GM06990 (cell line): Measurements from ENCODE around the gene PFAS.

ENCODE experiments used
- DNase-seq: peaks from one replicate; pipeline ENCODE4 v3.0.0-alpha.2; 2011; ENCODE audit not compliant: insufficient read length; ENCODE audit errors: extremely low read depth
- H3K27me3 ChIP-seq: replicated peaks from 2 replicates; pipeline ENCODE4 v1.6.0; 2011; ENCODE audit warnings: low read length; ENCODE audit not compliant: control insufficient read depth, insufficient read depth
- H3K36me3 ChIP-seq: 2 replicates; pipeline ENCODE4 v1.5.1; 2011; ENCODE audit warnings: low read length; ENCODE audit not compliant: control insufficient read depth, insufficient read depth
- H3K4me3 ChIP-seq: replicated peaks from 2 replicates; pipeline ENCODE4 v1.5.1; 2011; ENCODE audit warnings: low read depth, mild to moderate bottlenecking, control low read depth, low read length
- CTCF ChIP-seq: IDR thresholded peaks from 2 replicates; pipeline ENCODE4 v1.5.1; 2011; ENCODE audit warnings: low read length, control low read depth, mild to moderate bottlenecking, inconsistent platforms; ENCODE audit not compliant: insufficient read depth, poor library complexity, severe bottlenecking

The PFAS gene

GRCh38 chr17:8248751-8249607, at the start of gene PFAS:
TSS of gene PFAS (plus strand) at chr17:8249289. CDS start at chr17:8253938, 4,649 bp downstream.
- Histone ChIP-seq H3K27me3 (no peaks in the 10 kb centered on the region), H3K4me3 (peak within 1 kb of the TSS; percentile 87), H3K36me3 (peaks cover 5% of the 10 kb centered on the region)
- DNase-seq, result peak; percentile 98
- TF ChIP-seq CTCF, result no peak

DNA sequence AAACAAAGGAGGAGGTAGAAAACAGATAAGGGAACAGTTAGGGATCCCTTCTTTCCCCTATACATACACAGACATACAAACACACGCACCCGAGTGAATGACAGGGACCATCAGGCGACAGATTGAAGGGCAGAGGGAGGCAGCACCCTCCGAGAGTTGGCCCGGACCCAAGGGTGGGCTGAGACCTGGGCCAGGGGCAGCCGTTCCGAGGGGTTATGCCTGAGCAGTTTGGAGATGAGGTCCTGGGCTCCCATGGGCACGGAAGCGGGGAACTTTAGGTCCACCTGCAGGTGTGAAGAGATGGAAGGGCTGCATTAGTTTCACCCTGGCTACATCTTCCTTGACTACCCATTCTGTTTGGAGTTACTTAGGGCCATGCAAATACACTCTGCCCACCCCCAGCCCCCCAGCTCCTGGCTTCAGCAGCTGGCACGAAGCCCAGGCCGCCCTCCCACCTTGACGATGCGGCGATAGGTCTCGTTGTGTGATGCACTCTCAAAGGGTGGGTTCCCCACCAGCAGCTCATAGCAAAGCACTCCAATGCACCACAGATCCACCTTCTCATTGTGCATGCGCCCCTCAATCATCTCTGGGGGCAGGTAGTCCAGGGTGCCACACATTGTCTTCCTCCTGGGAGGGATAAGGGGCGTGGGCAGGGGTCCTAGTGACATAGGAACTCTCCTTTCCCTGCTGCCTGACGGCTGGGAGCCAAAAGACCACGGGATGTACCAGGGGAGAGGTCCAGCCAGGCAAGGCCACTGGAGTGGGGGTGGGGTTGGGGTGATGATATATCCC, 44.1 kb upstream of the PFAS start:
- DNase-seq, result no peak
- Histone ChIP-seq H3K4me3 (no peak overlapping the region), H3K27me3 (no peaks in the 10 kb centered on the region), H3K36me3 (peaks cover 21% of the 10 kb centered on the region)
- TF ChIP-seq CTCF, result no peak

DNA sequence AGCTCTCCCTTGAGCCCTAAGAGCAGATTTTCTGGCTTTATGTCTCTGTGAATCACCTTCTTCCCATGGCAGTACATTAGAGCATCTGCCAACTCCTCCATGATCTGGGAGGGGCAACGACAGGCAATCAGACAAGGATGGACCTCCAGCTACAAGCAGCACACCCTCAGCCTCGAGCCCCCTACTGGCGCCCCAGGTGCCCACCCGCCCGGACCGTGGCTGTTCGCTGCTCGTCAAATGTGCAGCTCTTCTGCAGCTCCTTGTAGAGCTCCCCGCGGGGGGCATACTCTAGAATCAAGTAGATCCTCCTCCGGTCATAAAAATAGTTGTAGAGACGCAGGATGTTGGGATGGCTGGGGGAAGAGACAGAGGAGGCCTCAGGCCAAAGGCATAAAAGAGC, 42.6 kb upstream of the PFAS start:
- H3K27me3 ChIP-seq, result no peaks in the 10 kb centered on the region
- no peak overlapping the region for H3K4me3 ChIP-seq
- H3K36me3 ChIP-seq, result peaks cover 21% of the 10 kb centered on the region
- TF ChIP-seq CTCF, result no peak
- DNase-seq, result no peak

DNA sequence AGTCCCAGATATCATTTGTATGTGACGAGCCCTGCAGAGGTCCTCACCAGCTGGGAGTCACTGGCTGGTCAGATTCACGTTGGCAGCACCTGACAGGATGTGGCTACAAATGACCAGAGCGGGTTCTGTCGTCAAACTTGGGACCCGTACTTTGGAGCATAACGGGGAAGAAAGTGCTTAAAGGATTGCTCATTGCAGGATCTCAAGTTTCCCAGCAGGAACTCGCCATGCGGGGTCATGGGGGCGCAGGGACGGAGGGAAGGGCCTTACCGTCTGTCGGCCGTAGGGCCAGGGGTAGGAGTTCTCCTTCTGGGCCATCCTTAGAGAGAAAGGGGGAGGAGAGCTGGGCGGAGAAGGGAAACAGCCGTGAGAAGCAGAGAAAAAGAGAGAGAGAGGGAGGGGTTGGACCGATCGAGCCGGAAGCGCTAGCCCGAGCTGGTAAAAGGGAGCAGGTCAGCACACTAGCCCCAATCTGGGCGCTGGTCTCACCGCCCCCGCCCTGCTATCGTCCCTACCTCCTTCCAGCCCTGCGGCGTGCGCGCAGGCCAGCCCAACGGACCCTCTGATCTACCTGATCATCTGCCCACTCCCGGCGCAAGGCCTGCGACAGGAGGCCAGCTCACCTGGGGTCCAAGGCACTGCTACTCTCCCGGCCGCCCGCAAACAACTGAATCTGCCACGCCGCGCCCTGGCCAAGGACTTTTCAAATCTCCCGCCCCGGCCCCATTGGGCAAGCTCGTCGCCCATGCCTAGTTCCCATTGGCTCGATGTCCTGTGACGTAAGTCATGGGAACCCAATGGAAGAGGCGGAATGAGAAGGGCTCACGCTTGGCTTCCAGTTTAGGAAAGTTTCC, 39.0 kb upstream of the PFAS start, which contains the start of gene AURKB:
Gene AURKB (minus strand): TSS at position 669 of the 854 bp plus-strand sequence. CDS start 351 bp downstream, at position 318.
- Histone ChIP-seq H3K27me3 (no peaks in the 10 kb centered on the region), H3K36me3 (peaks cover 14% of the 10 kb centered on the region), H3K4me3 (peak within 1 kb of the TSS; percentile 85)
- TF ChIP-seq CTCF, result no peak
- DNase-seq, result peak; percentile 90

GRCh38 chr17:8210761-8211458, 38.2 kb upstream of the PFAS start:
- no peak for TF ChIP-seq CTCF
- no peak for DNase-seq
- H3K27me3 ChIP-seq, result no peaks in the 10 kb centered on the region
- H3K36me3 ChIP-seq, result peaks cover 11% of the 10 kb centered on the region
- H3K4me3 ChIP-seq, result peak overlapping the region; percentile 85
